Measurements from ENCODE around the gene VPS45. TPM values are rescaled to one million over a fixed set of nuclear protein-coding genes. Genes with fewer than 3 reads are reported as not detected.

Gene VPS45
- polyA plus RNA-seq, 1 experiment, result 61.3 TPM

GRCh38 chr1:150068109-150068435 lies 496 bp downstream of the VPS45 start:
- POLR2A ChIA-PET, result interaction anchor here (1.0 kb wide), 1 partner anchor 91 kb away, joined by 4 read pairs; no protein-coding TSS in a partner anchor
- CTCF ChIA-PET, result interaction anchor here (0.9 to 3.1 kb wide), 7 partner anchors 17 to 119 kb away, joined by 3 to 31 read pairs (median 9); no protein-coding TSS in a partner anchor
- H3K4me3 ChIP-seq (ENCODE audit: low read depth, low read length), result peak overlapping the region; percentile 88
- H3K9me3 ChIP-seq (ENCODE audit: control insufficient read depth, insufficient read depth, low read length), result no peaks in the 10 kb centered on the region
- no peak for TF ChIP-seq CTCF (IDR thresholded peaks at IDR 0.05; ENCODE audit: low read depth, low read length)
- no peaks in the 10 kb centered on the region for H3K27me3 ChIP-seq (ENCODE audit: control insufficient read depth, insufficient read depth, low read length)
- no peak overlapping the region for H3K27ac ChIP-seq (ENCODE audit: low read depth, low read length)
- DNase-seq (ENCODE audit: low read depth, low spot score), result no peak

DNA sequence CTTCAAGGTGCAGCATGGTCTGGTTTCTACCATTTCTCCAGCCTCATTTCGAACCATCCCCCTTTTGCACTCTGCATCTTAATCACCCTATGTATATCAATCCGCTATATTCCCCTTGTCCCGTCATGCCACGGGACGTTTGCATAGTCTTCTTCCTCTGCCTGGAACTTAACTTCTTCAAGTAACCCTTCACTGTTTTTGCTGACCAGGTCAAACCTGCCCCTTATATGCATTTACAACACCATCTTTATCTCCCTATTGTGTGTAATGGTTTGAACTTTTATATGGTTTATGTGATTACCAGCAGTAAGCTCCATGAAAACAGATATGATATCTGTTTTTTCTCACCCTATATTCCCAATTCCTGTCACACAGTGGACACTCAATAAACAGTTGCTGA lies 2.3 kb downstream of the VPS45 start:
- H3K27ac ChIP-seq (ENCODE audit: low read depth, low read length), result no peak overlapping the region
- TF ChIP-seq CTCF (IDR thresholded peaks at IDR 0.05; ENCODE audit: low read depth, low read length), result no peak
- CTCF ChIA-PET, result interaction anchor here (1.1 to 3.1 kb wide), 2 partner anchors 99 to 117 kb away, joined by 5 to 31 read pairs; no protein-coding TSS in a partner anchor
- no peaks in the 10 kb centered on the region for H3K27me3 ChIP-seq (ENCODE audit: control insufficient read depth, insufficient read depth, low read length)
- H3K4me3 ChIP-seq (ENCODE audit: low read depth, low read length), result no peak overlapping the region
- DNase-seq (ENCODE audit: low read depth, low spot score), result no peak
- H3K9me3 ChIP-seq (ENCODE audit: control insufficient read depth, insufficient read depth, low read length), result no peaks in the 10 kb centered on the region
- POLR2A ChIA-PET, result no interaction called here

GRCh38 chr1:150072959-150073358 lies 5.4 kb downstream of the VPS45 start:
- DNase-seq (ENCODE audit: low read depth, low spot score), result no peak
- TF ChIP-seq CTCF (IDR thresholded peaks at IDR 0.05; ENCODE audit: low read depth, low read length), result peak; percentile 46
- POLR2A ChIA-PET, result interaction anchor here (0.8 to 1.1 kb wide), 4 partner anchors 84 to 161 kb away, joined by 3 to 7 read pairs (median 4); no protein-coding TSS in a partner anchor
- CTCF ChIA-PET, result interaction anchor here (0.6 to 5.2 kb wide), 31 partner anchors 10 to 199 kb away, joined by 3 to 238 read pairs (median 3); partner anchors contain the start of genes C1orf54 and PLEKHO1
- Histone ChIP-seq H3K27ac (ENCODE audit: low read depth, low read length) (no peak overlapping the region), H3K4me3 (ENCODE audit: low read depth, low read length) (no peak overlapping the region), H3K9me3 (ENCODE audit: control insufficient read depth, insufficient read depth, low read length) (no peaks in the 10 kb centered on the region), H3K27me3 (ENCODE audit: control insufficient read depth, insufficient read depth, low read length) (no peaks in the 10 kb centered on the region)

- no peaks in the 10 kb centered on the region for H3K9me3 ChIP-seq (ENCODE audit: control insufficient read depth, insufficient read depth, low read length)
- H3K27me3 ChIP-seq (ENCODE audit: control insufficient read depth, insufficient read depth, low read length), result no peaks in the 10 kb centered on the region
- ChIA-PET CTCF (interaction anchor here (0.6 to 5.2 kb wide), 28 partner anchors 10 to 199 kb away, joined by 3 to 238 read pairs (median 4); partner anchors contain the start of genes C1orf54 and PLEKHO1), POLR2A (interaction anchor here (0.8 to 1.1 kb wide), 3 partner anchors 90 to 161 kb away, joined by 3 to 4 read pairs (median 3); no protein-coding TSS in a partner anchor)
- DNase-seq (ENCODE audit: low read depth, low spot score), result no peak
- TF ChIP-seq CTCF (IDR thresholded peaks at IDR 0.05; ENCODE audit: low read depth, low read length), result no peak
- H3K27ac ChIP-seq (ENCODE audit: low read depth, low read length), result no peak overlapping the region
- no peak overlapping the region for H3K4me3 ChIP-seq (ENCODE audit: low read depth, low read length)
These were observed 5.9 kb downstream of the VPS45 start for GRCh38 chr1:150073516-150073915.

GRCh38 chr1:150076066-150076465 lies 8.5 kb downstream of the VPS45 start:
- TF ChIP-seq CTCF (IDR thresholded peaks at IDR 0.05; ENCODE audit: low read depth, low read length), result no peak
- ChIA-PET CTCF (interaction anchor here (3.3 to 5.2 kb wide), 2 partner anchors 93 to 111 kb away, joined by 16 to 238 read pairs; no protein-coding TSS in a partner anchor), POLR2A (no interaction called here)
- no peak overlapping the region for H3K4me3 ChIP-seq (ENCODE audit: low read depth, low read length)
- no peak for DNase-seq (ENCODE audit: low read depth, low spot score)
- no peaks in the 10 kb centered on the region for H3K27me3 ChIP-seq (ENCODE audit: control insufficient read depth, insufficient read depth, low read length)
- H3K9me3 ChIP-seq (ENCODE audit: control insufficient read depth, insufficient read depth, low read length), result no peaks in the 10 kb centered on the region
- H3K27ac ChIP-seq (ENCODE audit: low read depth, low read length), result no peak overlapping the region

Data from AG04450 (cell line).